Prostate gland (tissue), 2 donors: Measurements from ENCODE around the gene EXD2. TPM values are rescaled to one million over a fixed set of nuclear protein-coding genes. Genes with fewer than 3 reads are reported as not detected.

Source experiments
- DNase-seq: peaks from one replicate; pipeline ENCODE4 v3.0.0-alpha.2; 2019; ENCODE audit warnings: low spot score
- H3K27ac ChIP-seq, 2 donors: fragments of 200-600 bp; sonication (generic); 2 replicates each; pipeline ENCODE4 v1.5.1; 2017 to 2019
- H3K27me3 ChIP-seq: fragments of 200-600 bp; sonication (generic); replicated peaks from 2 replicates; pipeline ENCODE4 v1.5.1; 2019; ENCODE audit not compliant: insufficient read depth
- H3K36me3 ChIP-seq, 2 donors: fragments of 200-600 bp; sonication (generic); 1 replicate in 1 of 2; 2 replicates in 1 of 2; pipeline versions ENCODE4 v1.5.1 to v1.8.1; 2017 to 2019
- H3K4me1 ChIP-seq: fragments of 200-600 bp; sonication (generic); replicated peaks from 2 replicates; pipeline ENCODE4 v1.5.1; 2019
- H3K4me3 ChIP-seq, 2 donors: fragments of 200-600 bp; sonication (generic); 2 replicates each; pipeline ENCODE4 v1.5.1; 2017 to 2019
- H3K9me3 ChIP-seq: fragments of 200-600 bp; sonication (generic); 2 replicates; pipeline ENCODE4 v1.5.1; 2017
- CTCF ChIP-seq, 4 experiments: fragments of 200-600 bp in 2 of 4; fragments of 450-650 bp in 2 of 4; sonication (generic) in 2 of 4; IDR thresholded peaks; 1 replicate in 3 of 4; 2 replicates in 1 of 4; pipeline ENCODE4 v1.5.1; 2016 to 2019; ENCODE audit warnings: antibody characterized with exemption in 4 of 4, mild to moderate bottlenecking in 2 of 4, moderate library complexity in 2 of 4
- POLR2A ChIP-seq: fragments of 450-650 bp; IDR thresholded peaks from one replicate; pipeline ENCODE4 v1.6.1; 2016; ENCODE audit warnings: antibody characterized with exemption, mild to moderate bottlenecking
- POLR2AphosphoS5 ChIP-seq: sonication (generic); formaldehyde crosslinking; IDR thresholded peaks from one replicate; pipeline ENCODE4 v1.6.1; 2017; ENCODE audit warnings: antibody characterized with exemption
- WGBS: methylation state at CpG from one replicate; pipeline ENCODE4 v1.1.5; 2018; 5-methylcytosine and 5-hydroxymethylcytosine counted together
- intact Hi-C: fragments of 100-400 bp; cut with DNase I; formaldehyde crosslinking; loops from one replicate; pipeline ENCODE4 v1.14.2; 2022
- total RNA-seq, 2 donors: library from RNA; depleted of rRNA; stranded (reverse); fragments of >200 nt; gene quantifications; one replicate each; pipeline ENCODE4 v1.1.0, GENCODE V29; 2016

Gene EXD2
- total RNA-seq, 2 donors from 2014 or later, result 22.7 to 25.3 TPM

DNA sequence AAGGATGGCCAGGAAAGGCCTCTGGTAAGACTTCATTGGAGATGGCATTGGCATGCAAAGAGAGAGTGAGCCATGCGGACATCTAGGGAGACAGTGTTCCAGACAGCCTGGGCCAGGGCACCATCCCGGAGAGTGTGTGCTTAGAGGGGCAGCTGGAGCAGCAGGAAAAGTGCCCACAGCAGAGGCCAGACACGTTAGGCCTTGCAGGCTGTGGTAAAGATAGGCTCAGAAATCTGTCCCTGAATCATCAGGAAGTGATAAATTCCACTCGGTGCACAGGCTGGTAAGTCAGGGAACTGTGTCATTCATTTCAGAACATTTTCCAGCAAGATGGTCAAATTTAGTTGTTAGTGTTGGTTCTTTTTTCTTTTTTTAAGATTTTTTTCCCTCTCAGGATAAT, 77.5 kb downstream of the EXD2 start:
- TF ChIP-seq POLR2A (no peak), POLR2AphosphoS5 (no peak), CTCF (IDR thresholded peaks at IDR 0.05) (no peak)
- Histone ChIP-seq H3K4me3 (no peak overlapping the region), H3K27me3 (no peaks in the 10 kb centered on the region), H3K36me3 (no peaks in the 10 kb centered on the region), H3K9me3 (no peaks in the 10 kb centered on the region), H3K4me1 (no peaks in the 10 kb centered on the region), H3K27ac (no peak overlapping the region)
- DNase-seq, result no peak
- intact Hi-C loops, result no loop called here
- WGBS, result 67% methylated on average over 4 of the region's 4 CpGs

- no peak overlapping the region for H3K4me3 ChIP-seq
- intact Hi-C loops, result no loop called here
- H3K27me3 ChIP-seq, result no peaks in the 10 kb centered on the region
- H3K27ac ChIP-seq, result no peak overlapping the region
- no peaks in the 10 kb centered on the region for H3K4me1 ChIP-seq
- no peaks in the 10 kb centered on the region for H3K9me3 ChIP-seq
- TF ChIP-seq CTCF (IDR thresholded peaks at IDR 0.05) (no peak), POLR2A (no peak), POLR2AphosphoS5 (no peak)
- DNase-seq, result no peak
- 97% methylated on average over 1 of the region's 1 CpG for WGBS
- H3K36me3 ChIP-seq, result no peaks in the 10 kb centered on the region
Observed at GRCh38 chr14:69269381-69269780, 78.1 kb downstream of the EXD2 start.

- H3K9me3 ChIP-seq, result no peaks in the 10 kb centered on the region
- H3K4me1 ChIP-seq, result no peaks in the 10 kb centered on the region
- no peaks in the 10 kb centered on the region for H3K27me3 ChIP-seq
- H3K36me3 ChIP-seq, result no peaks in the 10 kb centered on the region
- no peak overlapping the region for H3K4me3 ChIP-seq
- 87% methylated on average over 10 of the region's 10 CpGs for WGBS
- no peak for DNase-seq
- H3K27ac ChIP-seq, result no peak overlapping the region
- TF ChIP-seq POLR2AphosphoS5, result no peak
- no peak for TF ChIP-seq POLR2A
- no peak for TF ChIP-seq CTCF (IDR thresholded peaks at IDR 0.05)
- intact Hi-C loops, result no loop called here
Observed at GRCh38 chr14:69270097-69270496, 78.8 kb downstream of the EXD2 start.

DNA sequence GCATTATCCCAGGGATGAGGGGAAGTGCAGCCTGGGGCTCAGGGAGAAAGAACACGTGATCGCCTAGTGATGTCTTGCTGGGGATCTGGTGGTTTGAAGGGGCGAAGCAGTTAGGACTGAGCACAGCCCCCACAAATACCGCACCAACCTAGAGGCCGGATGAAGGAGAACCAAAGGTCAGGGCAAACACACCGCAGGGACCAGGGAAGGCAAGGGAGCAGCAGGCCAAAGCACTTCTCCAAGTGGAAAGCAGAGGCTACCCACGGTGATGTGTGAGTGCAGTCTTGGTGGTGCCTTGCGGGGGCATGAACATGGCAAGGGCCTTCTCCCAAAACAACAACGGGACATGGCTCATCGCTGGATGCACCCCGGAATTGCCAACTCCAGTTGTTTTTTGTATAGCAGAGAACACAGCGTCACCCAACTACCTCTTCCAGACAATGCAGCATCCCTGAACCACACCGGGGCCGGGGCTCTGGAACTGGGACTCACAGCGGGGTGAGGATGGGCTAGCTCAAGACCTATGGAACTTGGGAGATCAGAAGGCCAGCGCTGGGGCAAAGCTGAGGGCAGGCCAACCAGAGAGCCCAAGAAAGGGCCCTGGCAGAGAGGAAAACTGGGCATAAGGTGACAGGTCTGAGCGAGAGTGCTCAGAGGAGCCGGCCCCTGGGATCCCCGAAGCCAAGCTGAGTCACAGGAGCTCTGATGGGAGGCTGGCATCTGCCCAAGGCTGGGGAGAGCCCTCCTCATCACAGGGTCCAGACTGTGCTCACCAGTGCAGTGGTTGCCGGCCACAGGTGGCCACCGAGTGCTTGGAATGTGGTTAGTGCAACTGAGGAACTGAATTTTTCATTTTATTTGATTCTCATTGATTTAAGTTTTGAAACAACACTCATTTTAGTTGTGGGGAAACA, 79.8 kb downstream of the EXD2 start:
- Histone ChIP-seq H3K9me3 (no peaks in the 10 kb centered on the region), H3K27me3 (no peaks in the 10 kb centered on the region), H3K4me1 (no peaks in the 10 kb centered on the region), H3K4me3 (no peak overlapping the region), H3K27ac (no peak overlapping the region), H3K36me3 (no peaks in the 10 kb centered on the region)
- intact Hi-C loops, result no loop called here
- DNase-seq, result no peak
- WGBS, result 88% methylated on average over 21 of the region's 21 CpGs
- TF ChIP-seq CTCF (IDR thresholded peaks at IDR 0.05) (no peak), POLR2AphosphoS5 (no peak), POLR2A (no peak)

DNA sequence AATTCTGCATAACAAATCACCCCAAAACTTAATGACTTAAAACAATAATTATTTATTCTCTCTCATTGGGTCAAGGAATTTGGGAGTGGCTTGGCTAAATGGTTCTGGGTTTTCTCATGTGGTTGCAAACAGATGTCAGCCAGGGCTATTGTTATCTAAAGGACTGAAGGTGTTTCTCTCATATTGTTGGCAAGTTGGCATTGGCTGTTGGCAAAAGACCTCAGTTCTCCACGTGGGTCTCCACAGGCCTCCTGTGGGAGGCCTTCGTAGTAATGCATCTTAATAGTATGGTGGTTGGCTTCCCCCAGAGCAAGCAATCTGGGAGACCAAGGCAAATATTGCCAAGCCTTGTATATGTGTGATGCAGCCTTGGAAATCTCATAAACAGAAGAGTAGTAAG, 83.0 kb downstream of the EXD2 start:
- no peaks in the 10 kb centered on the region for H3K27me3 ChIP-seq
- H3K4me1 ChIP-seq, result no peaks in the 10 kb centered on the region
- 54% methylated on average over 2 of the region's 2 CpGs for WGBS
- no peak overlapping the region for H3K4me3 ChIP-seq
- no peak overlapping the region for H3K27ac ChIP-seq
- no peaks in the 10 kb centered on the region for H3K36me3 ChIP-seq
- DNase-seq, result no peak
- intact Hi-C loops, result no loop called here
- H3K9me3 ChIP-seq, result no peaks in the 10 kb centered on the region
- TF ChIP-seq POLR2AphosphoS5 (no peak), POLR2A (no peak), CTCF (IDR thresholded peaks at IDR 0.05) (no peak)
